OCI-LY7 (cell line): ENCODE measurements around the gene SLFN12L. TPM values are rescaled to one million over a fixed set of nuclear protein-coding genes. Genes with fewer than 3 reads are reported as not detected.

Source experiments
- BruUV-seq: library from RNA; stranded (reverse); fragments of 400-500 nt; replicated peaks from 2 replicates; lab custom pipeline; 2021; lab: Mats Ljungman, UMichigan
- CTCF ChIA-PET: fragments of 300-600 bp; sonication (Branson Sonifier 250); formaldehyde crosslinking; loops from one replicate; lab custom pipeline; 2022; ENCODE audit warnings: antibody characterized with exemption; ENCODE audit not compliant: unreplicated experiment; lab: Charles Lee
- POLR2A ChIA-PET: fragments of 300-600 bp; sonication (Branson Sonifier 250); formaldehyde crosslinking; loops from one replicate; lab custom pipeline; 2022; ENCODE audit warnings: antibody characterized with exemption; lab: Charles Lee
- DNase-seq: peaks from one replicate; pipeline ENCODE4 v3.0.0-alpha.2; 2015; ENCODE audit warnings: low spot score
- H2AFZ ChIP-seq: fragments of 200-600 bp; sonication (generic), shearing (Covaris generic); 2 replicates; pipeline ENCODE4 v1.6.1; 2014; ENCODE audit warnings: mild to moderate bottlenecking, antibody characterized with exemption, low read length, moderate library complexity
- H3K27ac ChIP-seq: fragments of 200-600 bp; sonication (generic); 2 replicates; pipeline ENCODE4 v1.5.1; 2014; ENCODE audit warnings: mixed run types, low read depth, mild to moderate bottlenecking, moderate library complexity, low read length, inconsistent platforms; ENCODE audit not compliant: poor library complexity, severe bottlenecking
- H3K36me3 ChIP-seq: fragments of 200-600 bp; sonication (generic); 2 replicates; pipeline ENCODE4 v1.6.1; 2014; ENCODE audit warnings: mild to moderate bottlenecking, antibody characterized with exemption, low read length, moderate library complexity, mixed read lengths; ENCODE audit not compliant: insufficient read depth
- H3K4me1 ChIP-seq: fragments of 200-600 bp; sonication (generic); 2 replicates; pipeline ENCODE4 v1.5.1; 2014; ENCODE audit warnings: mild to moderate bottlenecking, low read length; ENCODE audit not compliant: insufficient read depth, poor library complexity, severe bottlenecking
- H3K4me2 ChIP-seq: fragments of 200-600 bp; sonication (generic); 2 replicates; pipeline ENCODE4 v1.6.1; 2014; ENCODE audit warnings: mild to moderate bottlenecking, low read length
- H3K4me3 ChIP-seq: fragments of 200-600 bp; sonication (generic); 2 replicates; pipeline ENCODE4 v1.5.1; 2014; ENCODE audit warnings: mild to moderate bottlenecking, low read depth, low read length; ENCODE audit not compliant: poor library complexity, severe bottlenecking
- H3K79me2 ChIP-seq: fragments of 200-600 bp; sonication (generic); 2 replicates; pipeline ENCODE4 v1.6.1; 2016; ENCODE audit warnings: low read depth, mild to moderate bottlenecking, low read length, moderate library complexity, mixed read lengths; ENCODE audit not compliant: insufficient read depth
- H3K9me2 ChIP-seq: fragments of 200-600 bp; sonication (generic); 2 replicates; pipeline ENCODE4 v1.6.1; 2016; ENCODE audit warnings: mild to moderate bottlenecking, low read length, mixed read lengths; ENCODE audit not compliant: insufficient read depth
- H3K9me3 ChIP-seq: fragments of 200-600 bp; sonication (generic); 2 replicates; pipeline ENCODE4 v1.6.1; 2014; ENCODE audit warnings: mild to moderate bottlenecking, mixed run types, low read length, mixed read lengths
- H4K20me1 ChIP-seq: fragments of 200-600 bp; sonication (generic); 2 replicates; pipeline ENCODE4 v1.6.1; 2014; ENCODE audit warnings: mild to moderate bottlenecking, antibody characterized with exemption, low read length, moderate library complexity, mixed read lengths; ENCODE audit not compliant: insufficient read depth
- EZH2phosphoT487 ChIP-seq: fragments of 200-600 bp; sonication (generic); IDR thresholded peaks from 2 replicates; pipeline ENCODE4 v1.6.1; 2018; ENCODE audit warnings: low read depth, borderline replicate concordance, mild to moderate bottlenecking, mixed run types, antibody characterized with exemption, low read length, moderate library complexity, mixed read lengths
- intact Hi-C: fragments of 100-400 bp; cut with micrococcal nuclease; formaldehyde crosslinking; loops from one replicate; pipeline ENCODE4 v1.10.0; 2022; ENCODE audit not compliant: unreplicated experiment
- total RNA-seq, 2 experiments: library from RNA; depleted of rRNA in 1 of 2; stranded (reverse); fragments of >200 nt in 1 of 2; shearing (Covaris generic) in 1 of 2; gene quantifications; 2 replicates each; pipeline ENCODE4 v1.2.3, GENCODE V29; 2014 to 2022
- TF ChIP-seq, protein P1 (sequence below): fragments of 200-600 bp; sonication (generic); conservative IDR thresholded peaks from 2 replicates; pipeline ENCODE4 v1.5.1; 2014; ENCODE audit warnings: mild to moderate bottlenecking, antibody characterized with exemption, low read length, moderate library complexity, mixed read lengths

The SLFN12L gene
- total RNA-seq, 2 experiments from 2014 or later: not detected

DNA sequence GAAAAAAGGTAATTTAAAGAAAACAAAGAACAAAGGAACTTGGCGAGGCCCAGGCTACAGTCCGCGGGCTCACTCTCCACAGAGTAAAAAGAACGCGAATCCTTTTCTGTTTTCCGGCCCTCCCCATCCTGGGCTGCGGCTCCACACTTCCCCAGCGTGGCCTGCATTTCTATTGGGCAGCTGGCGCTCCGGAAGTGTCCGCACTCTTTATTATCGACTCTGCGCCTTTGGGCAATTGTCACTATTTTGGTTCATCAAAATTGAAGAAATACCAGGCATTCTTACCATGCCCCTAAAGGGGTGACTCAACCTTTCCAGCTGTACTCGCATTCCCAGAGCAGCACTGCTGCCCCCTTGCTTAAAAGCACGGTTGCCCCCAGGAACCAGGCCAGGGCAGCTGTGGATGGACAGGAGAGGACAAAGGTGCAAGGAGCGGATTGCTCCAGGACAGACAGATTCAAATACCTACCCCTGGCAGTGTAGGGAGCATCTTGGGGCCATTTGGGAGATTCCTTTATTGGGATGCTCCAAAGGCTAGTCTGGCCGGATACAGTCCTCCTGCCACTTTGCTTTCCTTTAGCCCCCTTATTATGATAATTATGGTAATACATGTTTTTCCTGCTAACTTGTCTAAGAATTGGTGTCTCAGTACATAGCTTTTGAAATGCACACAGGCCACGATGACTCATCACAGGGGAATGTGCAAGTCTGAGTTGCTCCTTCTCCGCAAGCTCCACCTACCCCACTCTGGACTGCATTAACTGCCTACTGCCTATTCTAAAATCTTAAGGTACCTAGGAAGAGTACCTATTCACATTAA lies 104.2 kb downstream of the SLFN12L start:
- TF ChIP-seq, protein P1, sequence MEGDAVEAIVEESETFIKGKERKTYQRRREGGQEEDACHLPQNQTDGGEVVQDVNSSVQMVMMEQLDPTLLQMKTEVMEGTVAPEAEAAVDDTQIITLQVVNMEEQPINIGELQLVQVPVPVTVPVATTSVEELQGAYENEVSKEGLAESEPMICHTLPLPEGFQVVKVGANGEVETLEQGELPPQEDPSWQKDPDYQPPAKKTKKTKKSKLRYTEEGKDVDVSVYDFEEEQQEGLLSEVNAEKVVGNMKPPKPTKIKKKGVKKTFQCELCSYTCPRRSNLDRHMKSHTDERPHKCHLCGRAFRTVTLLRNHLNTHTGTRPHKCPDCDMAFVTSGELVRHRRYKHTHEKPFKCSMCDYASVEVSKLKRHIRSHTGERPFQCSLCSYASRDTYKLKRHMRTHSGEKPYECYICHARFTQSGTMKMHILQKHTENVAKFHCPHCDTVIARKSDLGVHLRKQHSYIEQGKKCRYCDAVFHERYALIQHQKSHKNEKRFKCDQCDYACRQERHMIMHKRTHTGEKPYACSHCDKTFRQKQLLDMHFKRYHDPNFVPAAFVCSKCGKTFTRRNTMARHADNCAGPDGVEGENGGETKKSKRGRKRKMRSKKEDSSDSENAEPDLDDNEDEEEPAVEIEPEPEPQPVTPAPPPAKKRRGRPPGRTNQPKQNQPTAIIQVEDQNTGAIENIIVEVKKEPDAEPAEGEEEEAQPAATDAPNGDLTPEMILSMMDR: no peak
- Histone ChIP-seq H2AFZ (no peak overlapping the region), H4K20me1 (no peaks in the 10 kb centered on the region), H3K27ac (no peak overlapping the region), H3K9me2 (no peaks in the 10 kb centered on the region), H3K79me2 (no peaks in the 10 kb centered on the region), H3K4me3 (no peak overlapping the region), H3K36me3 (no peaks in the 10 kb centered on the region), H3K4me1 (no peaks in the 10 kb centered on the region), H3K4me2 (no peak overlapping the region), H3K9me3 (no peaks in the 10 kb centered on the region)
- POLR2A ChIA-PET: no interaction called here
- intact Hi-C loops: no loop called here
- no peak for DNase-seq
- BruUV-seq: no TSS peak
- CTCF ChIA-PET: no interaction called here

DNA sequence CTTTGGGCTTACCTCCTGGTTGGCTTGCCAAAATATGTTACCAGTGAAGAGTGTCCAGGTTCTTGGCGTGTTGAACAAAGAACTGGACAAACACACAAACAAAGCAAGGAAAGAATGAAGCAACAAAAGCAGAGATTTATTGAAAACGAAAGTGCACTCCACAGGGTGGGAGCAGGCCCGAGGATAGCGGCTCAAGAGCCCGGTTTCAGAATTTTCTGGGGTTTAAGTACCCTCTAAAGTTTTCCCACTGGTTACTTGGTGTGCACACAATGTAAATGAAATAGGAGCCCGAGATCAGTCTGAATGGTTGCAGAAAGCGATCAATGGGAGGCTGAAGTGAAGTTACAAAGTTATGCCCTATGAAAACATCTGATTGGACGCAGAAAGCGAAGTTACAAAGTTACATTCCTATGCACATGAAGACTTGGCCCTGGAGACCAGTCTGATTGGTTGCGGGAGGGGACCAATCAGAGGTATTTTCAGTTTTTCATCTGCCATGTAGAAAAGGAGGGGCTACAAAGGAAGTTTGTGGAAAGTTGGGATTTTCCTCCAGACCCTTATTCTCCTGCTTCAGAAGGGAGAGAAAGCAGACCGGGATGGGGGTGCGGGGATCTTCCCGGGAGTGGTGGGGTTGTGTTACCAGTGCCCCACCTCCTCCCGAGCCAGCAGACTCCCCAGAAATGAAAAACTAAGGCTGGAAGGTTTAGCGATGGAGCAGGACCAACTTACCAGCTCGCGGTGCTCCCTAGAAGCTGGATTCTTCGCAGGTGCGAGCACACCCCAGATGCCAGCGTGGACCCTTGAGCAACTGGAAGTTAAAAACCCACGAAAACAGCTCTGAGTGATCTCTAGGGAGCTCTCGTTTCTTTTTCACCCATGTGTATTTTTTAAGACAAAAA lies 105.1 kb downstream of the SLFN12L start, which contains the start of gene SLFN12:
Gene SLFN12, minus strand, starts transcription at position 325 of the 899 bp plus-strand sequence. CDS start 9,472 bp downstream, outside the sequence.
- intact Hi-C loops: no loop called here
- Histone ChIP-seq H3K36me3 (no peaks in the 10 kb centered on the region), H2AFZ (no peak within 1 kb of the TSS), H3K9me3 (no peaks in the 10 kb centered on the region), H3K4me1 (no peaks in the 10 kb centered on the region), H3K27ac (no peak within 1 kb of the TSS), H3K79me2 (no peaks in the 10 kb centered on the region), H3K4me3 (no peak within 1 kb of the TSS), H3K4me2 (no peak within 1 kb of the TSS), H3K9me2 (no peaks in the 10 kb centered on the region), H4K20me1 (no peaks in the 10 kb centered on the region)
- no peak for TF ChIP-seq EZH2phosphoT487
- TF ChIP-seq, protein P1: no peak
- ChIA-PET CTCF (no interaction called here), POLR2A (no interaction called here)
- BruUV-seq: no TSS peak
- DNase-seq: no peak
